BJ (cell line): ENCODE measurements around the gene MARK1. TPM values are rescaled to one million over a fixed set of nuclear protein-coding genes. Genes with fewer than 3 reads are reported as not detected.

Experiments used
- CTCF ChIA-PET: fragments of 350-600 bp; formaldehyde crosslinking; extraction: SDS; loops from one replicate; lab custom pipeline; 2021; ENCODE audit warnings: antibody characterized with exemption, inconsistent platforms; lab: Yijun Ruan, JAX
- POLR2A ChIA-PET: fragments of 300-600 bp; sonication (Branson Sonifier 250); formaldehyde crosslinking; extraction: SDS; loops from one replicate; lab custom pipeline; 2021; ENCODE audit warnings: antibody characterized with exemption; lab: Charles Lee
- DNase-seq: peaks from one replicate; pipeline ENCODE4 v3.0.0-alpha.2; 2011; ENCODE audit warnings: low read depth
- H3K27me3 ChIP-seq: 2 replicates; pipeline ENCODE4 v1.6.0; 2011; ENCODE audit warnings: low read length; ENCODE audit not compliant: control insufficient read depth, insufficient read depth
- H3K36me3 ChIP-seq: 2 replicates; pipeline ENCODE4 v1.5.1; 2011; ENCODE audit warnings: low read length; ENCODE audit not compliant: control insufficient read depth, insufficient read depth
- H3K4me3 ChIP-seq: 2 replicates; pipeline ENCODE4 v1.5.1; 2011; ENCODE audit warnings: low read depth, mild to moderate bottlenecking, control low read depth, low read length
- polyA plus RNA-seq: library from polyadenylated mRNA; depleted of rRNA; stranded (reverse); fragments of >200 nt; gene quantifications from 2 replicates; pipeline ENCODE4 v1.2.3, GENCODE V29; 2011
- TF ChIP-seq, protein P1 (sequence below): IDR thresholded peaks from 2 replicates; pipeline ENCODE4 v1.5.1; 2011; ENCODE audit warnings: low read depth, mild to moderate bottlenecking, control low read depth, inconsistent platforms, low read length, moderate library complexity; ENCODE audit not compliant: insufficient read depth

The MARK1 gene
- polyA plus RNA-seq, 1 experiment = 0.97 TPM

DNA sequence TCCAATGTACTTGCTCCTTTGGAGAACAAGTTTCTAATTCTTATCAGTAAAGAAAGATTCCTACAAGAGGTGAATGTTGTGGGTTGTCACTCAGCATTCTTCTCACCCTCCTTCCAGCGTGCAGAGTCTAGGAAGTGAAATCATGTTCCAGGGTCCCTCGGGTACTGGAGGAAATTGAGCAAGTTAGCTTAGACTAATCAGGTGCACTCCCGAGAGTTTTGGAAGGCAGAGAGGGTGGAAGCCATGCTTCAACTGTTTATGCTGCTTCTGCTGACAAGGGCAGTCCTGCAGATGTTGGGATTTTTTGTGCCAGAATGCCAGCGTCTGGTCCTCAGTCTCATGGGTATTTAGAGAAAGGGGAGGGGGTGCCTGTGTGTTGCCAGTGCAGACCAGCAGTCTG, 157.0 kb downstream of the MARK1 start:
- ChIA-PET CTCF (interaction anchor here (0.6 to 1.4 kb wide), 6 partner anchors 17 to 126 kb away, joined by 3 to 5 read pairs (median 3); no protein-coding TSS in a partner anchor), POLR2A (no interaction called here)
- TF ChIP-seq, protein P1, sequence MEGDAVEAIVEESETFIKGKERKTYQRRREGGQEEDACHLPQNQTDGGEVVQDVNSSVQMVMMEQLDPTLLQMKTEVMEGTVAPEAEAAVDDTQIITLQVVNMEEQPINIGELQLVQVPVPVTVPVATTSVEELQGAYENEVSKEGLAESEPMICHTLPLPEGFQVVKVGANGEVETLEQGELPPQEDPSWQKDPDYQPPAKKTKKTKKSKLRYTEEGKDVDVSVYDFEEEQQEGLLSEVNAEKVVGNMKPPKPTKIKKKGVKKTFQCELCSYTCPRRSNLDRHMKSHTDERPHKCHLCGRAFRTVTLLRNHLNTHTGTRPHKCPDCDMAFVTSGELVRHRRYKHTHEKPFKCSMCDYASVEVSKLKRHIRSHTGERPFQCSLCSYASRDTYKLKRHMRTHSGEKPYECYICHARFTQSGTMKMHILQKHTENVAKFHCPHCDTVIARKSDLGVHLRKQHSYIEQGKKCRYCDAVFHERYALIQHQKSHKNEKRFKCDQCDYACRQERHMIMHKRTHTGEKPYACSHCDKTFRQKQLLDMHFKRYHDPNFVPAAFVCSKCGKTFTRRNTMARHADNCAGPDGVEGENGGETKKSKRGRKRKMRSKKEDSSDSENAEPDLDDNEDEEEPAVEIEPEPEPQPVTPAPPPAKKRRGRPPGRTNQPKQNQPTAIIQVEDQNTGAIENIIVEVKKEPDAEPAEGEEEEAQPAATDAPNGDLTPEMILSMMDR = no peak
- H3K27me3 ChIP-seq = no peaks in the 10 kb centered on the region
- no peak overlapping the region for H3K4me3 ChIP-seq
- no peaks in the 10 kb centered on the region for H3K36me3 ChIP-seq
- no peak for DNase-seq

DNA sequence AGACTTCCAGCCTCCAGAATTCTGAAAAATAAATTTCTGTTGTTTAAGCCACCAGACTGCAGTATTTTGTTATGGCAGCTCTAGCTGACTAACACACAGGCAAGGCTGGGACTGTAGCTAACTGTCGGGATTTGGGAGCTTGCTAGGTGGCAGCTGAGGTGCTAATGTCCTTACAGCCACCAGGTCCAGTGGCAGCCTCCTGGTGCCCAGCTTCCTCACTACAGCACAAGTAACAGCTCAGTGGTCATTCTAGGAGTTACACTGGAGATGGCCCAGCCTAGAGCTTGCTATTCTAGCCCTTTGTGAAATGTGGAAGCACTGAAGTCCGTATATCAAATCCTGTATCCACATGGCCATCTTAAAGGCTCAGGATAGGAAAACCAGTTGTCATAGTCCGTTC, 157.9 kb downstream of the MARK1 start:
- TF ChIP-seq, protein P1 = no peak
- H3K4me3 ChIP-seq = no peak overlapping the region
- ChIA-PET POLR2A (no interaction called here), CTCF (interaction anchor here (1.0 to 2.5 kb wide), 4 partner anchors 16 to 91 kb away, joined by 3 to 8 read pairs (median 6); no protein-coding TSS in a partner anchor)
- H3K27me3 ChIP-seq = no peaks in the 10 kb centered on the region; the same call in 1 of the 2 replicates
- no peak for DNase-seq
- no peaks in the 10 kb centered on the region for H3K36me3 ChIP-seq

DNA sequence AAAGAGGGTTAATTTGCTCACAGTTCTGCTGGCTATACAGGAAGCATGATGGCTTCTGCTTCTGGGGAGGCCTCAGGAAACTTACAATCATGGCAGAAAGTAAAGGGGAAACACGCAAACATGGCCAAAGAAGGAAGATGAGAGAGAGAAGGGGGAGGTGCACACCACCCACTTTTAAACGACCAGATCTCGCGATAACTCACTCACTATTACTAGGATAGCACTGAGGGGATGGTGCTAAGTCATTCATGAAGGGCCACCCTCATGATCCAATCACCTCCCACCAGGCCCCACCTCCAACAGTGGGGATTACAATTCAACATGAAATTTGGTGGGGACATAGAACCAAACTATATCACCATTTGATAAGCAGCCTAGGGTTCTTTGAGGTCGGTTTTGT, 159.9 kb downstream of the MARK1 start:
- peaks cover 4% of the 10 kb centered on the region; the same call in 1 of the 2 replicates for H3K27me3 ChIP-seq
- ChIA-PET POLR2A (no interaction called here), CTCF (interaction anchor here (2.5 kb wide), 1 partner anchor 89 kb away, joined by 8 read pairs; no protein-coding TSS in a partner anchor)
- TF ChIP-seq, protein P1 = no peak
- no peaks in the 10 kb centered on the region for H3K36me3 ChIP-seq
- no peak for DNase-seq
- no peak overlapping the region for H3K4me3 ChIP-seq

DNA sequence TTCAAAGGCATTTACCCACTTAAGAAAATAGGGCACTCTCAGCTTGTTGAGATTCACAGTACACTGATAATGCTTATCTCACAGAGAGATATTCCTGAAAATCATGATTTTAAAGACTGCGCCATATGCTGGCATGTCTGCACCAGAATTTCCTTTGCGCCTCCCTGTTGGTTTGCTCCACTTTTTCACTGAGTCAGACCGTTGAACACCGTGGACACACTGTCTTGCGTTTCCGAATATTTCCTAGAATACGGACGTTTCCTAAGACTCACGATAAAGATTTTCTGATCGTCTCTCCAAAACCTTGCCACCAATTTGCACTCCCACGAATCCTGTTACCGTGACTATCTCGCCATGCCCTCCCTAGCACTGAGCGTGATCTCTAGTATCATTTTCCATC, 161.7 kb downstream of the MARK1 start:
- peaks cover 5% of the 10 kb centered on the region; the same call in 1 of the 2 replicates for H3K27me3 ChIP-seq
- TF ChIP-seq, protein P1 = no peak
- ChIA-PET POLR2A (no interaction called here), CTCF (interaction anchor here (0.6 to 1.7 kb wide), 8 partner anchors 8 to 87 kb away, joined by 3 to 7 read pairs (median 4); no protein-coding TSS in a partner anchor)
- DNase-seq = no peak
- no peaks in the 10 kb centered on the region for H3K36me3 ChIP-seq
- H3K4me3 ChIP-seq = peak overlapping the region; percentile 67

DNA sequence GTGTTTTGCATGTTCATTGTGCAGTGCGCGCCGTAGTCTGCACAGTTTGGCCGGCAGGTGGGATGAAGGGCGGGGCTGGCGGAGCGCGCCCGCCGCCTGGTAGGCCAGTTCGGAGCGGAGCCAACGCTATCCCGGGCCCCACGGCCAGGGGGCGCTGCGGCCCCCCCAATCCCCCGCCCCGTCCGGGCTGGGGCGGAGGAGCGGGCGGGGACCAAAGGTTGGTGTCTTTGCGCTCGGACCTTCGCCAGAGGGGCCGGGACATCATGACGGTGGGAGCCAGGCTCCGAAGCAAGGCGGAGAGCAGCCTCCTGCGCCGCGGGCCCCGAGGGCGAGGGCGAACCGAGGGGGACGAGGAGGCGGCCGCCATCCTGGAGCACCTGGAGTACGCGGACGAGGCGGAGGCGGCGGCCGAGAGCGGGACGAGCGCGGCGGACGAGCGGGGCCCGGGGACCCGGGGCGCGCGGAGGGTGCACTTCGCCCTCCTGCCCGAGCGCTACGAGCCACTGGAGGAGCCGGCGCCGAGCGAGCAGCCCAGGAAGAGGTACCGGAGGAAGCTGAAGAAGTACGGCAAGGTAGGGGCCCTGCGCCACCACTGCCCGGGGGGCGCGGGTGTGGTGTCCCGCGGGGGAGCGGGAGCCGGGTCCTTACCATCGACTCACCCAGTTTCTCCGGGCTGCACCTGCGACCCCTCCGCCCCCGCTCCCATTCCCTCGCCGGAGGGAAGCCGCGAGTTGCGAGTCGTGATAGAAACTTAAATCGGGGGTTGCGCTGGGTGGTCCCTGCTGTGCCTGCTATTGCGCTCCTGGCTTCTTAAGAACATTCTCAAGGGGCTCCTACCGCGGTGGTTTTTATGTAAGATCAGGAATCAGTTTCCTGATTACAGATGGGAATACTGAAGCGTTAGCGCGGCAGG, 162.5 kb downstream of the MARK1 start, which contains the start of gene C1orf115:
TSS of gene C1orf115 (plus strand) at position 224 of the 913 bp plus-strand sequence. CDS start at position 264, 40 bp downstream.
- POLR2A ChIA-PET = no interaction called here
- CTCF ChIA-PET = interaction anchor here (0.6 to 5.6 kb wide), 10 partner anchors 8 to 86 kb away, joined by 3 to 35 read pairs (median 3); no protein-coding TSS in a partner anchor
- Histone ChIP-seq H3K4me3 (peak within 1 kb of the TSS; percentile 67), H3K27me3 (peaks cover 5% of the 10 kb centered on the region; the same call in 1 of the 2 replicates), H3K36me3 (no peaks in the 10 kb centered on the region)
- TF ChIP-seq, protein P1 = peak; percentile 78
- no peak for DNase-seq
